ENCODE data around the gene ATXN10. TPM values are rescaled to one million over a fixed set of nuclear protein-coding genes. Genes with fewer than 3 reads are reported as not detected.
"Not testable (repeated sequence)": the region's sequence is repeated elsewhere in the genome, so short reads cannot be mapped to it uniquely, and the experiment has no call there.

Gene ATXN10
- total RNA-seq, 1 donor from 2014 or later = 106 TPM

DNA sequence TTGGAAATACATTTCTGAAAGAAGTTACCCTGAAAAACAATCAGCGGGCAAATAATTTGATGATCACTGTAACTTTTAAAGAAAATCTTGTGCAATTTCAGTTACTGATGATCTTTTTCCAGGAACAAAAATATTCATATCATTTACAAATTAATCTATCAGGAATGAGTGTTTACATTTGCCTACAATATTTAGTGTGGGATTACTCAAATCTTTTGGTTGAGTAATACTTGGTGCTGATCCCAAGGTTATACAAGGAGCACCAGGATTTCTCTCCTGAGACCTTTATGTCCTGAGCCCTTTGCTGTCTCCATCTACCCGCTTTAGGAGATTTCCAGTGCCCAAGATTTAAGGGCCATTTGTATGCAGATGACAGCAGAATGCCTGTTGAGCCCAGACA is 116.1 kb downstream of the ATXN10 start:
- ATAC-seq = no peak
- TF ChIP-seq CTCF (IDR thresholded peaks at IDR 0.05) = no peak

GRCh38 chr22:45788522-45788921 is 116.9 kb downstream of the ATXN10 start:
- Histone ChIP-seq H3K27me3 (ENCODE audit: low read depth) (no peaks in the 10 kb centered on the region), H3K9me3 (no peaks in the 10 kb centered on the region), H3K36me3 (no peaks in the 10 kb centered on the region), H3K27ac (no peak overlapping the region), H3K4me3 (no peak overlapping the region), H3K4me1 (peaks cover 25% of the 10 kb centered on the region)
- no peak for TF ChIP-seq CTCF (IDR thresholded peaks at IDR 0.05)
- intact Hi-C loops (cut with DNase I) = no loop called here
- DNase-seq (no peak), ATAC-seq (no peak)

More for the DNA sequence above, 116.1 kb downstream of the ATXN10 start:
- peaks cover 26% of the 10 kb centered on the region for H3K4me1 ChIP-seq
- H3K27me3 ChIP-seq (ENCODE audit: low read depth) = no peaks in the 10 kb centered on the region
- no peak overlapping the region for H3K27ac ChIP-seq
- no peaks in the 10 kb centered on the region for H3K36me3 ChIP-seq
- H3K9me3 ChIP-seq = no peaks in the 10 kb centered on the region
- no peak overlapping the region for H3K4me3 ChIP-seq
- intact Hi-C loops (cut with DNase I) = no loop called here
- no peak for DNase-seq

DNA sequence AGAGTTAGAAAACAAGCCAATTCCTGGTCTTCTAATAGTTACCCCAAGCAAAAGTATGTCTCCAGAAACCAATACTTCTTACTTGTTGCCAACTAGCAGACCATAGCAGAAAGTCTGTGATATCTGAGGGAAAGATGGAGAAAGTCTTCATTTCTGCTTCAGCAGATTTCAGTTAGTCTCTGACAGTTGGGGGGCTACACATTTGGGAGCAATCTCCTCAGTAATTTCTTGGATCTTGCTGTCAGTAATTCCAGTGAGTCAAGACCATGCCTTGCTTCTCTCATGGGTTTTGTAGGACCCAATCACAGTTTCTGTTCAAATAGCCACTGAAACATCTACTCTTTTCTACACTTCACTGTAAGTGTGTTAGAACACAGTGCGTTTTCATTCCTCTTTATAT is 118.8 kb downstream of the ATXN10 start:
- DNase-seq (no peak), ATAC-seq (no peak)
- peaks cover 11% of the 10 kb centered on the region for H3K4me1 ChIP-seq
- intact Hi-C loops (cut with DNase I) = no loop called here
- no peak overlapping the region for H3K4me3 ChIP-seq
- H3K27ac ChIP-seq = no peak overlapping the region
- no peaks in the 10 kb centered on the region for H3K36me3 ChIP-seq
- no peaks in the 10 kb centered on the region for H3K27me3 ChIP-seq (ENCODE audit: low read depth)
- no peak for TF ChIP-seq CTCF (IDR thresholded peaks at IDR 0.05)
- peaks cover 11% of the 10 kb centered on the region for H3K9me3 ChIP-seq

GRCh38 chr22:45793161-45793560 is 121.5 kb downstream of the ATXN10 start:
- Histone ChIP-seq H3K4me3 (no peak overlapping the region), H3K4me1 (no peaks in the 10 kb centered on the region), H3K9me3 (peaks cover 25% of the 10 kb centered on the region), H3K36me3 (no peaks in the 10 kb centered on the region), H3K27ac (no peak overlapping the region), H3K27me3 (ENCODE audit: low read depth) (no peaks in the 10 kb centered on the region)
- no peak for DNase-seq
- no peak for ATAC-seq
- intact Hi-C loops (cut with DNase I) = no loop called here
- no peak for TF ChIP-seq CTCF (IDR thresholded peaks at IDR 0.05)

DNA sequence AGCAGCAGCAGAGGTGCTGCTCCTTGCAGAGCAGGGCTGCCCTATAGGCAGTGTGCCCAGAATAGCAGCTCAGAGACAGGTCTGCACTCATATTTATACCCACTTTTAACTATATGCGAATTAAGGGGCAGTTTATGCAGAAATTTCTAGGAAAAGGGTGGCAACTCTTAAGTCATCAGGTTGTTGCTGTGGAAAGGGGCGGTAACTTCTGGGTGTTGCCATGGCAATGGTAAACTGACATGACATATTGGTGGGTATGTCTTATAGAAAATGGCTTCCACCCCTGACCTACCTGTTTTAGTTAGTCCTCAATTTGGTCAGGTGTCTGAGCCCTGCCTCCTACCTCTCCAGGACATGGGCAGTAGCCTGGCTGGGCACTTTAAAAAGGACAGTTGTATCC is 122.3 kb downstream of the ATXN10 start:
- TF ChIP-seq CTCF (IDR thresholded peaks at IDR 0.05) = no peak
- no peak for DNase-seq
- no peaks in the 10 kb centered on the region for H3K27me3 ChIP-seq (ENCODE audit: low read depth)
- intact Hi-C loops (cut with DNase I) = no loop called here
- peaks cover 25% of the 10 kb centered on the region for H3K9me3 ChIP-seq
- no peak overlapping the region for H3K4me3 ChIP-seq
- H3K27ac ChIP-seq = no peak overlapping the region
- no peak for ATAC-seq
- no peaks in the 10 kb centered on the region for H3K4me1 ChIP-seq
- no peaks in the 10 kb centered on the region for H3K36me3 ChIP-seq

DNA sequence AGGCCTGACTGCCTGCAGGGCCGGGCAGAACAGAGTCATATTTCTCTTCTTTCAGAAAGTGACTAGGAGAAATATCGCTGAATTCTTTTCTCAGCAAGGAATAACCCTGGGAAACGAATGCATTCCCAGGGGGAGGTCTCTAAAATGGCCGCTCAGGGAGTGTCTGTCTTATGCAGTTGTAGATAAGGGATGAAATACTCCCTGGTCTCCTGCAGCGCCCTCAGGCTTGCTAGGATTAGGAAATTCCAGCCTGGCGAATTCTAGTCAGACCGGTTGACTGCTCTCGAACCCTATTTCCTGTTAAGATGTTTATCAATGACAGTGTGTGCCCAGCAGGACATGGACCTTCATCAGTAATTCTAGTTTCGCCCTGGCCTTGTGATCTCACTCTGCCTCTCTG is 124.4 kb downstream of the ATXN10 start:
- H3K27me3 ChIP-seq (ENCODE audit: low read depth); H3K36me3 ChIP-seq; H3K4me3 ChIP-seq; DNase-seq; H3K27ac ChIP-seq; ATAC-seq; H3K4me1 ChIP-seq; intact Hi-C loops (cut with DNase I): not testable (repeated sequence)
- H3K9me3 ChIP-seq = peaks cover 25% of the 10 kb centered on the region

Measured in lower lobe of right lung (tissue), 2 donors.